AG08395 (cell line): ENCODE data around the gene TCP11X2.
"Not testable (repeated sequence)": the region's sequence is repeated elsewhere in the genome, so short reads cannot be mapped to it uniquely, and the experiment has no call there.

ENCODE experiments used
- DNase-seq: peaks from one replicate; pipeline ENCODE4 v3.0.0; 2012; ENCODE audit warnings: mixed read lengths, low spot score

Gene TCP11X2

GRCh38 chrX:102471762-102472220 is at the start of gene TCP11X2:
TSS of gene TCP11X2 (minus strand) at chrX:102471812.
- not testable (repeated sequence) for DNase-seq

- DNase-seq, result no peak
Observed at GRCh38 chrX:102517326-102517725, 45.7 kb upstream of the TCP11X2 start.

- peak; percentile 60 for DNase-seq
Observed at GRCh38 chrX:102515975-102516941, 44.6 kb upstream of the TCP11X2 start, which contains the start of gene TMSB15A. TSS of gene TMSB15A (minus strand) at chrX:102516739.

GRCh38 chrX:102514536-102514935 is 42.9 kb upstream of the TCP11X2 start:
- no peak for DNase-seq

GRCh38 chrX:102498732-102499131 is 27.1 kb upstream of the TCP11X2 start:
- DNase-seq, result no peak

GRCh38 chrX:102491766-102492165 is 20.2 kb upstream of the TCP11X2 start:
- no peak for DNase-seq

- DNase-seq, result not testable (repeated sequence)
Observed at GRCh38 chrX:102478765-102479164, 7.2 kb upstream of the TCP11X2 start.

- not testable (repeated sequence) for DNase-seq
Observed at GRCh38 chrX:102470215-102470614, 1.4 kb downstream of the TCP11X2 start.

- DNase-seq, result not testable (repeated sequence)
Observed at GRCh38 chrX:102458615-102459014, 13.0 kb downstream of the TCP11X2 start.

- not testable (repeated sequence) for DNase-seq
Observed at GRCh38 chrX:102439908-102440307, 31.7 kb downstream of the TCP11X2 start, which contains the start of gene NXF2B. TSS of gene NXF2B (minus strand) at chrX:102440008. CDS start at chrX:102380036, 59,972 bp downstream.

GRCh38 chrX:102414493-102414892 is 57.1 kb downstream of the TCP11X2 start:
- DNase-seq, result not testable (repeated sequence)
